Dendritic cell treated with granulocyte-macrophage colony-stimulating factor and Interleukin-4, amounts not matched to agents 40 ng/mL and 50 ng/mL, for 4 days (primary cell): ENCODE measurements around the gene RRP8.

ENCODE experiments used
- H3K27ac Mint-ChIP-seq: one replicate; pipeline ENCODE4 v1.8.0; 2022; ENCODE audit warnings: mild to moderate bottlenecking, mixed read lengths
- H3K27me3 Mint-ChIP-seq: one replicate; pipeline ENCODE4 v1.8.0; 2022; ENCODE audit warnings: mild to moderate bottlenecking, mixed read lengths
- H3K36me3 Mint-ChIP-seq: one replicate; pipeline ENCODE4 v1.8.0; 2022; ENCODE audit warnings: low read depth, mixed read lengths
- H3K4me1 Mint-ChIP-seq: one replicate; pipeline ENCODE4 v1.8.0; 2022; ENCODE audit warnings: low read depth, mixed read lengths
- H3K4me3 Mint-ChIP-seq: one replicate; pipeline ENCODE4 v1.8.0; 2022; ENCODE audit warnings: mild to moderate bottlenecking, moderate library complexity, mixed read lengths
- H3K9me3 Mint-ChIP-seq: one replicate; pipeline ENCODE4 v1.8.0; 2022; ENCODE audit warnings: mixed read lengths
- intact Hi-C: fragments of 100-400 bp; cut with micrococcal nuclease; formaldehyde crosslinking; loops from one replicate; pipeline ENCODE4 v1.15.0; 2022

RRP8 gene

DNA sequence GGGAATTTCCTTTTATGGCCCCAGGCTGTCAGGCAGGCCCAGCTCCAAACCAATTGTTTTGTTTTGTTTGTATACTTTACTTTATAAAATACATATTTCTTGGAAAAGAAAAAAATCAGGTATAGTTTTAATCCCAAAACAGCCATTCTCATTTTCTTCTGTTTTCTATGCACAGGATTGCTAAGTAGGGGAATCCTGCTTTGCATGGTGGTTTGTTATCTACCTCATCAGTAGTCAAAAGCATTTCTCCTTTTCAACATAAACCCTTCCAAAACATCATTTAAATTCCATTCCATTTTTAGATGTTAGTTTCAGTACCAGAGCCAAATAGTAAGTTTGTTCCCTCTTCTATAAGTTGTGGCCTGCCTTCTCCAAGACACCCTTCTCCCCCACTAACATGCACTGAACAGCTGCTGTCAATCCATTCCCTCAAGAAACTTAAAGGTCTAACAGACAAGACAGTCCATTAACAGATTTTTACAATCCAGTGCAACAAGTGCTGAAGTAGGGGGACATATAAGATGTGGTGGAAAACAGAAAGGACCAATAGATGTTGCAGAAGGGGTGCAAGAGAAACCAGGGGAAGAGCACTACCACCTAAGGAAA lies 3.9 kb upstream of the RRP8 start:
- Mint-ChIP-seq H3K36me3 (peaks cover 45% of the 10 kb centered on the region), H3K9me3 (no peaks in the 10 kb centered on the region), H3K27ac (peak overlapping the region; percentile 14), H3K4me1 (peaks cover 37% of the 10 kb centered on the region), H3K27me3 (no peaks in the 10 kb centered on the region), H3K4me3 (no peak overlapping the region)
- intact Hi-C loops = loop anchor here (10.0 kb wide), 2 partner anchors 72 to 222 kb away; no protein-coding TSS in a partner anchor

DNA sequence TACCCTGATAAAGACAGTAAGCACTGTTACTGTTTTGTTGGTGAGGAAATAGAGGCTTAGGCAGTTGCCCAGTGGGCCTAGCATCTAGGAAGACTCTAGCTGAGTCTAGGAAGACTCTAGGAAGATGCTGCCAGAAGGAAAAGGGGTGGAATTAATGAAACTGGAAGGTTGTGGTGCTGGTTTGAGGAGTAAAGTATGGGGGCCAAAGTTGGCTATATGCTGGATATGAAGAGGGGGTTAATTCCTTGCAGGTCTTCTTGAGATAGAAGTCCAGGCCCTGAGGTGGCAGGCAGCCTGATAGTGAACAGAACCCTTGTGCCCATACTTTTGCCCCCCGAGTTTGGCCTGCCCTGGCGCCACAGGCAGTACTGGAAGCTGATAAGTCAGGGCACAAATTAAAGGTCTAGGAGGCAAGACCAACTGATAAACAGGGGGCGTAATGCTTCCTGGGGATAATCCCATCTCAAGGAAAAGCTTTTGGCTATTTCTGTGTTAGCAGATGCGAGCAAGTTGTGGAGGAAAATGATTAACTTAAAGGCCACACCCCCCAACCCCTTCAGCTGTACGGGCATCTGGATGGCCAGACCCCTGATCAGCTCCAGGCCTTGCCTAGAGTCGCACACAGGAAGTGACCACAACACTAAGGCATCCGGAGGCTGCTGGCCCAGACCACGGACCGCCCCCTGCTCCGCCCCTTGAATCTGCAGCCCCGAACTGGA lies 3.2 kb upstream of the RRP8 start:
- Mint-ChIP-seq H3K4me3 (no peak overlapping the region), H3K36me3 (peaks cover 50% of the 10 kb centered on the region)
- intact Hi-C loops = loop anchor here (10.0 kb wide), 2 partner anchors 72 to 222 kb away; no protein-coding TSS in a partner anchor

DNA sequence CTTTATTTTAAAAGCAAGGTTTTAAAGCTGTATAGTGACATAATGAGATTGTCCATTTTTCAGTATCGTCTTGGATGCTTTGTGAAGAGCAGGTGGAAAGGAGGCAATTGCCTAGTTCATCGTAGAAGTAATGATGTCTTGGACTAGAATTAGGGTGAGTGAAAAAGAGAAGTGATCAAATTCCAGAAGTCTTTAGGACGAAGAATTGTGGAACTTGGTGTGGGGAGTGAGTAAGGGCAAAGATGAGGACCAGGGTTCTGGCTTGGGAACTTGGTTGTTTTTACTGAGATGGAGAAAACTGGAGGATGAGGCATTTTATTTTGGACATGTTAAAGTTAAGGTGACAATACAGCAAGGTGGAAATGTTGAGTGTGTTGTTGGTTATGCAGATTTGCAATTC lies 1.4 kb upstream of the RRP8 start:
- Mint-ChIP-seq H3K4me3 (no peak overlapping the region), H3K27ac (no peak overlapping the region), H3K4me1 (peaks cover 19% of the 10 kb centered on the region), H3K36me3 (peaks cover 50% of the 10 kb centered on the region), H3K9me3 (no peaks in the 10 kb centered on the region), H3K27me3 (no peaks in the 10 kb centered on the region)
- intact Hi-C loops = loop anchor here (1.0 to 10.0 kb wide), 5 partner anchors 8 to 220 kb away; partner anchors contain the start of genes ARFIP2, TAF10, TIMM10B and TPP1

More for the DNA sequence above, 3.2 kb upstream of the RRP8 start:
- peaks cover 37% of the 10 kb centered on the region for H3K4me1 Mint-ChIP-seq
- H3K9me3 Mint-ChIP-seq = no peaks in the 10 kb centered on the region
- no peaks in the 10 kb centered on the region for H3K27me3 Mint-ChIP-seq
- H3K27ac Mint-ChIP-seq = no peak overlapping the region

DNA sequence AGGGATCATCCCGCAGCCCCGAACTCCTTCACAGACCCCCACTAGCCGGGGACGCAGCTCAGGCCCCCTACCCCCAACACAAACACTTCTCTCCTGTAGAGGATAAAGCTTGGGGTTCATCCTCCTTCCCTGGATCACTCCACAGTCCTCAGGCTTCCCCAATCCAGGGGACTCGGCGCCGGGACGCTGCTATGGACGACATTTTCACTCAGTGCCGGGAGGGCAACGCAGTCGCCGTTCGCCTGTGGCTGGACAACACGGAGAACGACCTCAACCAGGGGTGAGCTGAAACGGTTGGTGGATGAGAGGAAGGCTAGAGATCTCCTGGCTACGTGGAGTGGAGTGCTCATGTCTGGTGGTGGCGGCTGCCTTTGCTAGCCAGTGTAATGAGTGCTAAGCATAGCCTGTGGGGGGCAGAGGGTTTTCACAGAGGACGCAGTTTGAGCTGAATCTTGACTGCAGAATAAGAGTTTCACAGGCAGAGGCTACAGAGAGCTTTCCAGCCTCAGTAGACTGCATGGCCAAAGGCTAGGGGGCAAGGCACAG lies 738 bp upstream of the RRP8 start:
- intact Hi-C loops = loop anchor here (1.0 to 10.0 kb wide), 5 partner anchors 8 to 219 kb away; partner anchors contain the start of genes ARFIP2, TAF10, TIMM10B and TPP1
- H3K36me3 Mint-ChIP-seq = peaks cover 50% of the 10 kb centered on the region
- H3K27ac Mint-ChIP-seq = no peak overlapping the region
- H3K4me1 Mint-ChIP-seq = peaks cover 19% of the 10 kb centered on the region
- H3K9me3 Mint-ChIP-seq = no peaks in the 10 kb centered on the region
- H3K27me3 Mint-ChIP-seq = no peaks in the 10 kb centered on the region
- H3K4me3 Mint-ChIP-seq = no peak overlapping the region

DNA sequence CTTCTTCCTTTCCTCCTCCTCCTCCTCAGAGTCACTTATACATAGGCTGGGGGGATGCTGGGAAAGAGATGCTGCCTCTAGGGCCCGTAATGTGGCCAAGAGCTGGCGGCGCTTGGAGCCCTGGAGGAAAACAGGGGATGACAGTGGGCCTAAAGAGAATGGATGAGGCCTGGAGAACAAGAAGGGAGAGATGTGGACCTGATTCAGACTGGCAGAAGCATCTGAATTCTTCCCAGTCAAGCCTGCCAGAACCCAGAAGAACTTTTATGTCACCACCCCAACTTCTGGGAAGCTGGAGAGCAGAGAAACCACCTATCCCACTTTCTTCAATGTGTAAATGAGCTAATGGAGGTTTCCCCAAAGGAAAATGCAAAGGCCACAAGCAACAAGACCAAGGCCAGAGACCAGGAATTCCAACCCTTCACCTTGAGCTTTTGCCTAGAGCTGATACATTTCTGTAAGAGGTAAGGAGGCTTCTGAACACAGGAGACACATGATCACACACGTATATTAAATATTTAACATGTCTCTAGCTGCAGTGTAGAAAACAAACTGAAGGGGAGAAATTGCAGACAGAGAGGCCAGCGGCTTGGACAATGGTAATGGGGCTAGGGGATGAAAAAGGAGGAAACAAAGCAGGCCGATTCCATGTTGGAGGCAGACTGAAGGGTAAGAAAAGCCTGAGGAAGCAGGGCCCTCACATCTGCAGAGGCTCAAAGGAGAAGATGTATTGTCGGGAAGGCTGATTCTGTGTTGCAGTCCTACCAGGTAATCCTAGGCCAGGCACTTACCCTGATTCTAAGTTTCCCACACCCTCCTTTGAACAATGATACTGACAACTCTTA lies 1.1 kb downstream of the RRP8 start:
- no peak overlapping the region for H3K4me3 Mint-ChIP-seq
- H3K27me3 Mint-ChIP-seq = no peaks in the 10 kb centered on the region

DNA sequence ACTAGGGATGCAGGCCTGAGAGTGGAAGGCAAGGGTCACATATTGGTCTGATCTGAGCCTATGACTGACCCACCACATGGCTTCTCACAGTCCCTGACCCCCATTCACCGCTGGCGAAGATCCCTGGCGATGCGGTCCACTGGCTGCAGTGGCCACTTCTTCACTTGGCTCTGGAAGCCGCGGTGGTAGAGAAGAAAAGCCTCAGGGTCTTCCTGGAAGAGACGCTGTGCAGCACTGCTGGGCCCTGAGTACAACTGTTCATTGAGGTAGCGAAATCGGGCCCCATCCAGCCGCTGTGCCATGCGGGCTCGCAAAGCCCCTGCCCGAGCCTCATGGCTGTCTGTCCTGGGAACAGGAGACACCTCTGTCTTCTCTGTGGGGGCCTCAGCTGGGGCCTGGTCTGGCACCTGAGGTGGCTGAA lies 2.4 kb downstream of the RRP8 start:
- intact Hi-C loops = loop anchor here (5.0 to 10.0 kb wide), 3 partner anchors 66 to 216 kb away; partner anchors contain the start of genes ARFIP2 and TIMM10B
- Mint-ChIP-seq H3K27me3 (no peaks in the 10 kb centered on the region), H3K4me3 (no peak overlapping the region), H3K36me3 (peaks cover 59% of the 10 kb centered on the region), H3K4me1 (peaks cover 9% of the 10 kb centered on the region), H3K27ac (no peak overlapping the region), H3K9me3 (no peaks in the 10 kb centered on the region)

More for the DNA sequence above, 1.1 kb downstream of the RRP8 start:
- peaks cover 11% of the 10 kb centered on the region for H3K4me1 Mint-ChIP-seq
- H3K36me3 Mint-ChIP-seq = peaks cover 50% of the 10 kb centered on the region
- H3K9me3 Mint-ChIP-seq = no peaks in the 10 kb centered on the region
- no peak overlapping the region for H3K27ac Mint-ChIP-seq
- intact Hi-C loops = loop anchor here (2.0 to 10.0 kb wide), 4 partner anchors 68 to 218 kb away; partner anchors contain the start of genes ARFIP2, MRPL17 and TIMM10B

DNA sequence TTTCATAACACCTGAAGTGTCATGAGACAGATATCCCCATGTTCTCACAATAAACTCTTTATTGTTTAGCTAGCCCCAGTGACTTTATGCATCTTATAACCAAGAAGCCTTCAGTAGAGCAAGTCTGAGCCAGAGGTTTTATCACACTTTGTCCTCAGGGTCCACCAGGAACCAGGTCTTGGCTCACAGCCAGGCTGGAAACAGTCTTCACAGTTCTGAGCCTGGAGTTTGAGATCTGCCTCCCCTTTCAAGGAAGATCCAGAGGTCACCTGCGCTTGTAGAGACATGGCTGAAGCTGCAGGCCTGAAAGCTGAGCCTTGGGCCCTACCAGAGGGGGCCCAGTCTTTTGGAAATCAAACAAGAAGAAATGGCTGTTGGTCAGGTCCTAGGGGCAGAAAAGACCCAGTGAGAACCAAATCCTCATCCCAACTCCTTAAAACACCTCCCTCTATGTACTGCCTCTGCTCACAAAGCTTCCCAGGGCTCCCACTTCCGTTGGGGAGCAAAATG lies 3.5 kb downstream of the RRP8 start:
- Mint-ChIP-seq H3K4me1 (peaks cover 9% of the 10 kb centered on the region), H3K4me3 (no peak overlapping the region), H3K27ac (no peak overlapping the region), H3K27me3 (no peaks in the 10 kb centered on the region), H3K36me3 (peaks cover 63% of the 10 kb centered on the region), H3K9me3 (no peaks in the 10 kb centered on the region)
- intact Hi-C loops = loop anchor here (5.0 to 10.0 kb wide), 3 partner anchors 65 to 215 kb away; partner anchors contain the start of genes ARFIP2 and TIMM10B

DNA sequence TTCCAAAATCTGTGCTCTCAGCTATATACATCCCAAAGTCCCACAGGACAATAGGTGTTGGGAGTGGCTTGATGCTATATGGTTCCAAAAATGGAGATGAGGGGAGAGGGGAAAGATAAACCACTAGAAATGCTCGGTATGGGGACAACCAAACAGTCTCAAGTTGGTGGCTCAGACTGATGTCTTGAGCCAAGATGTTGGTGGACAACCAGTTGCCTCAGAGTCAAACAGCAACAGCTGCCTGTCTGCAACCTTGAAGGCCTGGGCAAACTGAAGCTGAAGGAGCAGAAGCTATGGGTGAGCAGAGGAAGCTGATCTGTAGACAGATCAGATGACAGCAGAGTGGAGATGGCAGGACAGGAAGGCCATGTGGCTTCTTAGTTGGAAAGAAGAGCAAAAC lies 4.0 kb downstream of the RRP8 start:
- no peaks in the 10 kb centered on the region for H3K9me3 Mint-ChIP-seq
- H3K27ac Mint-ChIP-seq = no peak overlapping the region
- peaks cover 67% of the 10 kb centered on the region for H3K36me3 Mint-ChIP-seq

DNA sequence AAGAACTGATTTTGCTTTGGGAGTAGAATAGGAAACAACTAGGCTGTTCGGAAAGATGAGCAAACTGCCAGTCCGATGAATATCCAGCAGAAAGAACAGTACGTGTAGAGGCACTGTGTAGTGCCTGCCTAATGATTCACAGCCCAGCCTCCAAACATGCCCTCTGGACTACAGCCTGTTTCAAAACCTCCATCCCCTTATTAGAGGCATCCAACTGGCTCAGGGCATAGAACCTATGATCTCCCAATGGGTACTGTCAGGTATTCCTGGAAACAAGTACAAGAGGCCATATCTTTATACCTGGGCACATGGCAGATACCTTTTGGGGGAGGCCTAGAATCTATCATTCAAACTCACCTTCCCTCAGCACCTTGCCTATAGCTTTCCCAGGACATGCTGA lies 4.9 kb downstream of the RRP8 start:
- Mint-ChIP-seq H3K9me3 (no peaks in the 10 kb centered on the region), H3K36me3 (peaks cover 76% of the 10 kb centered on the region), H3K27ac (no peak overlapping the region), H3K4me1 (peaks cover 9% of the 10 kb centered on the region), H3K27me3 (no peaks in the 10 kb centered on the region), H3K4me3 (no peak overlapping the region)
- intact Hi-C loops = no loop called here

More for the DNA sequence above, 4.0 kb downstream of the RRP8 start:
- intact Hi-C loops = no loop called here
- Mint-ChIP-seq H3K4me3 (no peak overlapping the region), H3K27me3 (no peaks in the 10 kb centered on the region), H3K4me1 (peaks cover 9% of the 10 kb centered on the region)

DNA sequence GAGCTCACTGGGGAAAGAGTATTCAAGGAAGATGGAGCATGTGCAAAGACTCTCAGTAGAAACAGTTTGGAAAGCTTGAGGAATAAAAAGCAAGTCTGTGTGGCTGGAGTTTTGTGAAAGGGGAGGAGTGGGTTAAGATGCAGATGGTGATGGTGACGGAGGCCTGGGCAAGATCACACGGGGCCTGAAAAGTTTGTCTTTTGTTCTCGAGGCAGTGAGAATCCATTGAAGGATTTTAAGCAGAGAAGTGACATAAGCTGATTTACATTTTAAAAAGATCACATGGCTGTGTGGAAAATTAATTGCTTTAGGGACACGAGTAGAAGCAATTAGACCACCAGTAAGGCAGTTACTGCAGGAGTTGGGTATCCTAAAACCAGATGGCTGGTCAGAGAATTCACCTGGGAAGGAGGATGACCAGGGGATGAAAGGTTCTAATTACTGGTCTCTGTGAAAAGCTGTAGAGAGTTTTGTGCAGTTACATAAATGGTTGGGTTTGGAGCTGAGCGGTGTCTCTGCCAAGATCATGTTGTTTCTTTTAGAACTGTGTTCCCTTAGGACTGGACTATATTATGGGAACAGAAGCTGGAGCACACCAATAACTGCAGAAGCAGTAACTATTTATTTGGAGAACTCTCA lies 7.1 kb downstream of the RRP8 start:
- no peak overlapping the region for H3K27ac Mint-ChIP-seq

DNA sequence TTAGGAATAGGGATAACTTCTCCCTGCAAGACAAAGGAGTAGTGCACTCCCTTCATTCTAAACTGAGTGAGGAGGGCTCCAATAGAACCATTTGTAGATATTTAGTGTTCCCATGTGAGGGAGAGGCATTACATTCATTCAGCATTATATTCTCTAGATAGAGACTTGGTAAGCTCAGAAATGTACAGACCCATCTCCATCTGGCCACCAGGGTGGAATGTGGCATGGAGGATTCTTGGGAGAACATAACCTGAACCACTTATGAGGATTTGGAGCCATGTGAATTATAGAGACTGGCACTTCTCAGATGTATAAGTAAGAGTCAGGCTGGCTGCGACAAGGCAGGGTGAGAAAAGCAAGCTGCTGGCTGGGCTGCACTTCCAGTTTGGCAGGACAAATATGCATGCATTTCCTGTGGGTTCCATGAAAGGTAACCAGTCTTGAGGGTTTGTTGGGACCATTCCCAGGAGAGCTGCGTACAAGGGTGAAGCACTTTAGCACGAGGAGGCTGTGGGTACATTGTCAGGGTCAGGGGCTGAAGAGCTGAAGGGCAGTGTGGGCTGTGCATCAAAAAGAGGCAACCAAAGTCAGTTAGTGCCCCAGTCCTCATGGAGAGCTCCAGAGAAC lies 9.2 kb downstream of the RRP8 start:
- intact Hi-C loops = no loop called here

More for the DNA sequence above, 7.1 kb downstream of the RRP8 start:
- H3K36me3 Mint-ChIP-seq = peaks cover 87% of the 10 kb centered on the region
- intact Hi-C loops = no loop called here
- H3K27me3 Mint-ChIP-seq = no peaks in the 10 kb centered on the region
- peaks cover 9% of the 10 kb centered on the region for H3K4me1 Mint-ChIP-seq
- H3K9me3 Mint-ChIP-seq = no peaks in the 10 kb centered on the region
- no peak overlapping the region for H3K4me3 Mint-ChIP-seq

DNA sequence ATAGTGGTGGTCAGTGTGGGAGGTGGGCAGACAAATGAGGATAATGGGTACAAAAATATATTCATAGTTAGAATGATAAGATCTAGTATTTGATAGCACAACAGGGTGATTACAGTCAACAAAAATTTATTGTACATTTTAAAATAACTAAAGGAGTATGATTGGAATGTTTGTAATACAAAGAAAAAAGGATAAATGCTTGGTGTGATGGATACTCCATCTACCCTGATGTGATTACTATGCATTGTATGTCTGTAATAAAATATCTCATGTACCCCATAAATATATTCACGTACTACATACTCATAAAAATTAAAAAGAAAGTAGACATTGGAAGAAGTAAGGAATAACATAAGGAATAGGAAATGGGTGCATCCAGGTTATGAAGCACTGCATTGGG lies 15.4 kb downstream of the RRP8 start:
- Mint-ChIP-seq H3K4me1 (no peaks in the 10 kb centered on the region), H3K27me3 (no peaks in the 10 kb centered on the region), H3K4me3 (no peak overlapping the region), H3K9me3 (peaks cover 20% of the 10 kb centered on the region), H3K36me3 (peaks cover 61% of the 10 kb centered on the region), H3K27ac (no peak overlapping the region)
- intact Hi-C loops = no loop called here

More for the DNA sequence above, 9.2 kb downstream of the RRP8 start:
- H3K4me1 Mint-ChIP-seq = peaks cover 4% of the 10 kb centered on the region
- no peak overlapping the region for H3K27ac Mint-ChIP-seq
- H3K9me3 Mint-ChIP-seq = no peaks in the 10 kb centered on the region
- no peak overlapping the region for H3K4me3 Mint-ChIP-seq
- H3K27me3 Mint-ChIP-seq = no peaks in the 10 kb centered on the region
- peaks cover 73% of the 10 kb centered on the region for H3K36me3 Mint-ChIP-seq
